Suprapubic skin (tissue), 3 donors: Measurements from ENCODE around the gene NBAS.

Experiments
- CTCF ChIP-seq, 2 donors: fragments of 200-600 bp in 1 of 2; fragments of 450-650 bp in 1 of 2; sonication (generic) in 1 of 2; IDR thresholded peaks; one replicate each; pipeline ENCODE4 v1.5.1; 2016 to 2019; ENCODE audit warnings: antibody characterized with exemption in 2 of 2, mild to moderate bottlenecking in 1 of 2, moderate library complexity in 1 of 2
- EP300 ChIP-seq: sonication (generic); formaldehyde crosslinking; IDR thresholded peaks from one replicate; pipeline ENCODE4 v1.6.1; 2017; ENCODE audit warnings: antibody characterized with exemption
- POLR2A ChIP-seq, 2 donors: fragments of 450-650 bp; IDR thresholded peaks; one replicate each; pipeline ENCODE4 v1.6.1; 2017; ENCODE audit warnings: antibody characterized with exemption in 2 of 2, mild to moderate bottlenecking in 2 of 2, moderate library complexity in 2 of 2

- TF ChIP-seq CTCF (IDR thresholded peaks at IDR 0.05) (no peak), POLR2A (IDR thresholded peaks at IDR 0.05) (no peak), EP300 (no peak)
Observed at GRCh38 chr2:15532996-15533395, 28.1 kb downstream of the NBAS start.
